ENCODE data around the gene UBA52.

Gene UBA52

DNA sequence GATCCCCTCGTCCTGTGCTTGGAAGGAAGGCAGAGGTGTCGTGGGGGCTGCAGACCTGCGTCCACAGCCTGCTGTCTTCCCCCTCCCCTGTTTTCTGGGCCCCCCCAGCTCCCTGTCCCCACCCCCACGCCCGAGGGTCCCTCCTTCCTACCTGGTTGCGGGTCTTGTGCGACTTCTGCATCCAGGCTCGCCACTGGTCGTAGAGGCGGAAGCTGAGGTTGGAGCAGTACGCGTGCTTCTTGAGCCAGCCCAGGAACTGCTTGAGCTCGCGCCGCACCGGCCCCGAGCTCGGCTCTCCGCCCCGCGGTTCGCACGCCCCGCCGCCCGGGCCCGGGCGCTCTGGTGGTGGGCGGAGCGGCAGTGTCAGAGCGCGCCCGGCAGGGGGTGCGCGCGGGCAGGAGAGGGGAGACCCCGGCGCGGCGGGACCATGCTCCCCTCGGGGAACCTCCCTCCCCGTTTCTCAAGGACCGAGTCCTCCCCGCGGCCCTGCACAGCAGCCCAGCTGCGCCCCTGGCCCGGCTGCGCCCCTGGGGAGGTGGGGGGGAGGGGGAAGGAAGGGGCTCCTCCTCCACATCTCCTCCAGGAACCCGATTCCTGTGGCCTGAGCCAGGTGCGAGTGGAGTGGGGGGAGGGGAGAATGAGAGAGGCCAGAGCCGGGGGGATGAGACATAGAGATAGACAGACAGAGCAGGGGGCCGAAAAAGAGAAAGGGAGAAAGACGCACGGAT, 22.6 kb downstream of the UBA52 start:
- no peak for TF ChIP-seq EZH2phosphoT487 (IDR thresholded peaks at IDR 0.05; ENCODE audit: borderline replicate concordance, low read length)
- TF ChIP-seq, protein P1, sequence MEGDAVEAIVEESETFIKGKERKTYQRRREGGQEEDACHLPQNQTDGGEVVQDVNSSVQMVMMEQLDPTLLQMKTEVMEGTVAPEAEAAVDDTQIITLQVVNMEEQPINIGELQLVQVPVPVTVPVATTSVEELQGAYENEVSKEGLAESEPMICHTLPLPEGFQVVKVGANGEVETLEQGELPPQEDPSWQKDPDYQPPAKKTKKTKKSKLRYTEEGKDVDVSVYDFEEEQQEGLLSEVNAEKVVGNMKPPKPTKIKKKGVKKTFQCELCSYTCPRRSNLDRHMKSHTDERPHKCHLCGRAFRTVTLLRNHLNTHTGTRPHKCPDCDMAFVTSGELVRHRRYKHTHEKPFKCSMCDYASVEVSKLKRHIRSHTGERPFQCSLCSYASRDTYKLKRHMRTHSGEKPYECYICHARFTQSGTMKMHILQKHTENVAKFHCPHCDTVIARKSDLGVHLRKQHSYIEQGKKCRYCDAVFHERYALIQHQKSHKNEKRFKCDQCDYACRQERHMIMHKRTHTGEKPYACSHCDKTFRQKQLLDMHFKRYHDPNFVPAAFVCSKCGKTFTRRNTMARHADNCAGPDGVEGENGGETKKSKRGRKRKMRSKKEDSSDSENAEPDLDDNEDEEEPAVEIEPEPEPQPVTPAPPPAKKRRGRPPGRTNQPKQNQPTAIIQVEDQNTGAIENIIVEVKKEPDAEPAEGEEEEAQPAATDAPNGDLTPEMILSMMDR (IDR thresholded peaks at IDR 0.05; ENCODE audit: low read depth, low read length, poor library complexity, severe bottlenecking), result peak; percentile 91
- H3K9me3 ChIP-seq (ENCODE audit: control insufficient read depth, insufficient read depth, low read length), result no peaks in the 10 kb centered on the region

GRCh38 chr19:18594824-18595373, 23.2 kb downstream of the UBA52 start:
- Histone ChIP-seq H3K27me3 (ENCODE audit: control insufficient read depth, low read length) (0 out of 2 replicates have a peak, but pooled peaks cover 3% of the 10 kb centered on the region), H3K4me1 (ENCODE audit: control insufficient read depth, low read length) (peaks cover 46% of the 10 kb centered on the region), H3F3A (ENCODE audit: control insufficient read depth, insufficient read depth) (peaks cover 5% of the 10 kb centered on the region), H3K4me3 (ENCODE audit: low read length) (peak overlapping the region; percentile 77), H4K20me1 (ENCODE audit: control insufficient read depth, insufficient read depth, low read depth, low read length) (no peaks in the 10 kb centered on the region), H3K36me3 (ENCODE audit: control insufficient read depth, low read length) (peaks cover 17% of the 10 kb centered on the region), H3K9me3 (ENCODE audit: control insufficient read depth, insufficient read depth, low read length) (no peaks in the 10 kb centered on the region), H3K9me2 (replicated peaks; ENCODE audit: control insufficient read depth, low read length) (no peaks in the 10 kb centered on the region), H3K4me2 (ENCODE audit: low read length) (peak overlapping the region; percentile 89), H3K79me2 (ENCODE audit: control insufficient read depth, low read length) (peaks cover 11% of the 10 kb centered on the region), H3K27ac (ENCODE audit: low read depth, low read length) (0 out of 2 replicates have a peak overlapping the region, but pooled peaks have one; percentile 32)
- TF ChIP-seq, protein P1 (IDR thresholded peaks at IDR 0.05; ENCODE audit: low read depth, low read length, poor library complexity, severe bottlenecking), result no peak
- no peak for TF ChIP-seq EZH2phosphoT487 (IDR thresholded peaks at IDR 0.05; ENCODE audit: borderline replicate concordance, low read length)

More for the DNA sequence above, 22.6 kb downstream of the UBA52 start:
- Histone ChIP-seq H3K27me3 (ENCODE audit: control insufficient read depth, low read length) (no peaks in the 10 kb centered on the region), H3K27ac (ENCODE audit: low read depth, low read length) (peak overlapping the region; percentile 32; the same call in 1 of the 2 replicates), H3K4me2 (ENCODE audit: low read length) (peak overlapping the region; percentile 89), H3K36me3 (ENCODE audit: control insufficient read depth, low read length) (peaks cover 22% of the 10 kb centered on the region), H3F3A (ENCODE audit: control insufficient read depth, insufficient read depth) (peaks cover 9% of the 10 kb centered on the region), H3K4me3 (ENCODE audit: low read length) (peak overlapping the region; percentile 77), H3K4me1 (ENCODE audit: control insufficient read depth, low read length) (peaks cover 52% of the 10 kb centered on the region), H4K20me1 (ENCODE audit: control insufficient read depth, insufficient read depth, low read depth, low read length) (no peaks in the 10 kb centered on the region), H3K9me2 (replicated peaks; ENCODE audit: control insufficient read depth, low read length) (no peaks in the 10 kb centered on the region), H3K79me2 (ENCODE audit: control insufficient read depth, low read length) (peaks cover 17% of the 10 kb centered on the region)

GRCh38 chr19:18595475-18595874, 23.8 kb downstream of the UBA52 start:
- Histone ChIP-seq H3K27me3 (ENCODE audit: control insufficient read depth, low read length) (0 out of 2 replicates have a peak, but pooled peaks cover 3% of the 10 kb centered on the region), H4K20me1 (ENCODE audit: control insufficient read depth, insufficient read depth, low read depth, low read length) (no peaks in the 10 kb centered on the region), H3K4me1 (ENCODE audit: control insufficient read depth, low read length) (peaks cover 41% of the 10 kb centered on the region), H3K27ac (ENCODE audit: low read depth, low read length) (no peak overlapping the region), H3K4me3 (ENCODE audit: low read length) (no peak overlapping the region), H3K79me2 (ENCODE audit: control insufficient read depth, low read length) (peaks cover 5% of the 10 kb centered on the region), H3K4me2 (ENCODE audit: low read length) (no peak overlapping the region), H3K36me3 (ENCODE audit: control insufficient read depth, low read length) (peaks cover 14% of the 10 kb centered on the region), H3K9me3 (ENCODE audit: control insufficient read depth, insufficient read depth, low read length) (no peaks in the 10 kb centered on the region), H3K9me2 (replicated peaks; ENCODE audit: control insufficient read depth, low read length) (no peaks in the 10 kb centered on the region), H3F3A (ENCODE audit: control insufficient read depth, insufficient read depth) (peaks cover 3% of the 10 kb centered on the region; the same call in 1 of the 2 replicates)
- TF ChIP-seq EZH2phosphoT487 (IDR thresholded peaks at IDR 0.05; ENCODE audit: borderline replicate concordance, low read length), result no peak
- TF ChIP-seq, protein P1 (IDR thresholded peaks at IDR 0.05; ENCODE audit: low read depth, low read length, poor library complexity, severe bottlenecking), result no peak
